Activated CD4-positive, alpha-beta T cell treated with anti-CD3 and anti-CD28 coated beads, Interleukin-2, amount 50 U/mL, for 24 hours (primary cell): ENCODE measurements around the gene STARD3.

Experiments used
- DNase-seq, 2 donors: peaks; one replicate each; pipeline ENCODE4 v3.0.0-alpha.2; 2020; ENCODE audit warnings: low read depth in 1 of 2, low spot score in 1 of 2

Gene STARD3

DNA sequence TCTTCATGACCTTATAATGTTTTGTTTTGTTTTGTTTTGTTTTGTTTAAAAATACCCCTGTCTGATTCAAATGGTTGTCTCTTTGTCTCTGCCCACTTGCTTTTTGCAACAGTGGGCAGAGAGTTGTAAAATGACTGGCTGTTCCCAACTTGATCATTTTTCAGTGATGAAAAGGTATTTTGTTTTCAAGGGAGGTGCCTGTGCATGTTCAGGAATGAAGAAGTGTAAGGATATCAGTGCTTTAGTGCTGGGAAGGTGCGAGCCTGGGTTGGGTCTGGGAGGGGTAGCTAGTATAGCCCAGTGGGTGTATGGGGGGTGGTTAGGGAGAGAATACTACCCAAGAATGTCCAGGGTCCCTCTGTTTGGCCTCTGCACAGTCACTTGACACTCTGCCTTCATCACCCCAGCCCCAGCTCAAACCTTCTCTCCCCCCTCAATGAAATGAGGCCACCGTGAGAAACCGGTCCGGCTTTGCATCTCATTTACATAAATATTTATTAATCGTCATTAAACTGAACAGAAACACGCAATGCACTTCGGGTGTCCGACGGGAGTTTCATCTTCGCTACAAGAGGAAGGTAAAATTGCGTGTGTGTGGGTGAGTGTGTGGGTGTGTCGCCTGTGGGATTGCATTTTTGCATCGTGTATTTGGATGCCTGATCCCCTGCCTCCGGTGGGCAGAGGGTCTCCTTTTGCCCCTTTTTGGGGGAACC is 33.5 kb upstream of the STARD3 start:
- DNase-seq = no peak

DNA sequence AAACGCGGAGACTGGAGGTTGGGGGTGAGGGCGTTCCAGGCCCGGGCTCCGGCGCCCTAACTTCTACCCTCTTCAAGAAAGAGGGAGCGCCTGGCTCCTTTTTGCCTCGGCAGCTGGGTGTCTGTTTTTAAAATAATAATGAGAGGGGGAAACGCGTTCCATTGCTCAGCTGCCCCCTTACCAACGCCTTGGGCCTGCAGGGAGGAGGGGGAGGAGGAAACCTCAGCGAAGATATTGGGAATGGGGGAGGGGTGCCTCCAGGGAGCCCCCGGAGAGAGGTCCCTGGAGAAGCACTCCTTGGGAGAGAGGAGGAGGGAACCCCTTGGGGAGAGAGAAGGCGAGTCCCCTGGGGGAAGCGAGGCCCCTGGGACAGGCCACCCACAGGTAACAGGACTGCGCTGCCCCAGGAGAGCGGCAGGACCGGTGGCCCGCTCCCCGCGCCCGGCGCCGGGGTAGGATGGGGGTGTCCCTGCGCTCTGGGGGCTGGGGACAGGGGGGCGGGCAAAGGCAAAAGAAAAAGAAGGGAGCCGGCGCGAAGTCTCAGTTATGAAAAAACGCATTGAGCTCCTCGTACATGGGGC is 31.9 kb upstream of the STARD3 start:
- DNase-seq = no peak

DNA sequence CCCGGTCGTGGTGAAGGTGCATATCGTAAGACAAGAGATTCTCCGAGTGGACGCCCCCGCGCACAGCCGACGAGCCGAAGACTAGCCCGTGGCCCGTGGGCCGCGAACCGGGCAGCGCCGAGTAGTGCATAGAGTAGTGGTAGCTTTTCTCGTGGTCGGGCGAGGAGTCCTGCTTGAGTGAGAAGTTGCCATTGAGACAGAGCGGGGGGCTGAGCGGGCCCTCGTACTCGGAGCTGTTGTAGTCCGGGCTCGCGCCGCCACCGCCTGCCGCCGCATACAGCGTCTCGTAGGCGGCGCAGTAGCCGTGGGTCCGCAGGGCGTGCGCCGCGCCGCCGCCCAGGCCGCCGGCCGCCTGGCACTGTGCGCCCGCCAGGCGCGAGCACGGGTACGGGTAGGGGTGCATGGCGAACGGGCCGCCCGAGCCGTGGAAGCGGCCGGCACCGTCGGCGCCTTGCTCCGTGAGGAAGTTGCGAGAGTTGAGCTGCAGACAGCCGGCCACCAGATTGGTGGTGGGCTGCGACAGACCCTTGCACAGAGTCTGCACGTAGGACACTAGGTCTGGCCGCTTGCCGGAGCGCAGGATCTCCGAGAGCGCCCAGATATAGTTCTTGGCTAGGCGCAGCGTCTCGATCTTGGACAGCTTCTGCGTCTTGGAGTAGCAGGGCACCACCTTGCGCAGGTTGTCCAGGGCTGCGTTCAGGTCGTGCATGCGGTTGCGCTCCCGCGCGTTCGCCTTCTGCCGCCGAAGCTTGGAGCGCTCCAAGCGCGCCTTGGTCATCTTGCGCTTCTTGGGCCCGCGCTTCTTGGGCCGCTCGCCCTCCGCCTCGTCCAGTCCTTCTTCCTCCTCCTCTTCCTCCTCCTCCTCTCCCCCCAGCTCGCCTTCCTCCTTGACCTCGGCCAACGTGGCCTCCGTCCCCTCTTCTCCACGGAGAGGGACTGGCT is 31.2 kb upstream of the STARD3 start:
- DNase-seq = no peak

DNA sequence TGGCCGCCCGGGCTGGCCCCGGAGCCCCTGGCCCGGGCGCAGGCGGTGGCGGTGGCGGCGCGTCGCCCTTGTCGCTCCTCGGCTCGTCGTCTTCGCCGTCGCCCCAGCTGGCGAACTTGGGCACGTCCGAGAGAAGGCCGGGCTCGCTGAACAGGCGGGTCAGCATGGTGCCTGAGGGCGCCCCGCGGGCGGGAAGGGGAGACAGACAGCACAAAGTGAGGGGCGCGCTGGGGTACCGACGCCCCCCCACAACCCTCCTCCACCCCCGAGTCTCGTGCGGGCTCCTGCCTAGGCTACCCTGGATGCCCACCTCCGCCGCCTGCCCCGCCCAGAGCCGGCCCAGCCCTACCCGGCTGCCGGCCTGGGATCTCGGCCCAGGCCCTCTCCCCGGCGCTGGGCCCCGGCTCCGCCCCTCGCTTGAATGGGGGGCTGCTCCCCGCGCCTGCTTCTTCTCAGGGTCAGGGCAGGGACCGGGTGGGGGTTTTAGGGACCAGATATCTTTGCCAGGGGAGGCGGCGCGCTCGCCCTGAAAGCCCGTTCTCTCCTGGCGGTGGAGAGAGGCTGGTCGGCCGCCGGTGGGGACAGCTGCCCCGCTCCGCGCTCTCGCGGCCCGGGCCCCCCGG is 30.4 kb upstream of the STARD3 start:
- DNase-seq = no peak

DNA sequence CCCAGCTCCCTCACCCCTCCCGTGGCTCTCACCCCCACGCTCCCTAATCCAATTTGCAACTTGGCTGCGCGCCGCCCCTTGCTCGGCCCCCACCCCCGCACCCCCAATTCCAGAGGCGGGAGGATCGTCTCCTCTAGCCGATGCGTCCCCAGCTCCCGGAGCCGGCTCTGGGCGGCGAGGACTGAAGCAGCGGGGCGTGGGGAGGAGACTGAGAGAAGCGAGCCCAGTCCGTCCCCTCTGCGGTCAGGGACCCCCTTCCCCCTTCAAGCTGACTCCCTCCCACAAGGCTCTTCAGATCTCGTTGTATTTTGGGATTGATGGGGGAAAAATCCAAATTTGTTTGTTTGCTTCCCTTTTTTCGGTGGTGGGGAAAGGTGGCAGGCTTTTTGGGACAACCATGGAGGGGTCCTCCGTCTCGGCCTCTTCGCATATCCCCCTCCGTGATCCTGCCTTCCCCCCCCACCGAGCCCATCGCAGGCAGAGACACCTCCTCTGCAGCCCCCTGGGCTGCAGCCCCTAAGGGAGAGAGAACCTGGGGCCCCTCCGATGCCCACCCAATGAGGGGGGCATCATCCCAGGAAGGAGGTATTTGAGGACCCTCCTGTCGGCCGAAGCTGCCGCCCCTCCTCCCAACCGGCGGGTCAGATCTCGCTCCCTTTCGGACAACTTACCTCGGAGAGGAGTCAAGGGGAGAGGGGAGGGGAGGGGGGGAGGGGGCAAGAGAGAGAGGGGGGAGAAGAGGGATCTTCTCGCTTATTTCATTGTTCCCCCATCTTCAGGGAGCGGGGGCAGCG is 29.7 kb upstream of the STARD3 start:
- DNase-seq = no peak

DNA sequence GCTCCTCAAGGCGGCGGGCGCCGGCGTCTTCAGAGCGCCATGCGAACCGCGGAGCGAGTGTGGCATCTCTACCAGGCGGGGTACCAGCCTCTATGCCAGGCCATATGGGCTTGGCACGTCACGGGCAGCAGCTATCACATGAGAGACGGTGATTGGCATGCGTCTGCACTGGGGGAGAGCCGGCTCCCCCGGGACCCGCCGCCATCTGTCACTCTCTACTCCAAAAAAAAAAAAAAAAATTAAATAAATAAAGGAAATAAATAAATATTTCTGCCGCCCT is 29.2 kb upstream of the STARD3 start, which contains the start of gene NEUROD2:
NEUROD2 (minus strand) TSS at position 70 of the 280 bp plus-strand sequence. CDS start 1,321 bp downstream, outside the sequence.
- no peak for DNase-seq

DNA sequence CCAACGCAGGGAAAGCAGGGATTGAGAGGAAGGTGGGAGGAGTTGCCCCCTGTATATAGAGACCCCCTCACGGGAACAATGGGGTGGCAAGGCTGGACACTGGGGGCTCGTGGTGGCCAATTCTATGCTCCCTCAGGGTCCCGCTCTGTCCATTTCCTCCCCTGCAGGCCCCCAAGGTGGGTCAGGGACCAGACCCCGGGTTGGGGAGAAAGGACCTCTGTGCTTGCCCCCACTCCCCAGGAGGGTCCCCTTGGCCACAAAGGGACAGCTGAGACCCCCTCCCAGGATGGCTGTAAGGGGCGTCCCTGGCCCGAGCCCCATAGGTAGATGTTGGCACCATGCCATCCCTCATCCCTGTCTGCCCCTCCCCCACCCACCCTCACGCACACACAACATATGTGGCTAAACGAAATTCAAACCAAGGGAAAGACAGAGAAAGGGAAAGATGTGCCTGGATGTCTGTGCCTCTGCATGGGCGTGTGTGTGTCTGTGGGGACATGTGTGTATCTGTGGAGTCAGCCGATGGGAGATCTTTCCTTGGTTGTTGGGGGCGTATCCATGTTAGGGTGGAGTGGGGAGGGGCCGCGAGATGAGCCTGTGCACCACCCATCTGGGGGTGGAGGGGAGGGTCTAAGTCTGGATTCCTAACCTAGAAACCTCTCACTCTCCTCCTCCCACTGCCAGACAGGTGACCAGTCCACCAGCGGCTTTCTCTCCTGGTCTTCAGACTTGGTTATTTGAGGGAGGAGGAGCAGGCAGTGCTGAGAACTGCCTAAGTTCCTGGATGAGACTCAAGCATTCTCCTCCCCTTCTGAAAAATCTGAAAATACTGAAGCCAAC is 28.6 kb upstream of the STARD3 start:
- DNase-seq = no peak

DNA sequence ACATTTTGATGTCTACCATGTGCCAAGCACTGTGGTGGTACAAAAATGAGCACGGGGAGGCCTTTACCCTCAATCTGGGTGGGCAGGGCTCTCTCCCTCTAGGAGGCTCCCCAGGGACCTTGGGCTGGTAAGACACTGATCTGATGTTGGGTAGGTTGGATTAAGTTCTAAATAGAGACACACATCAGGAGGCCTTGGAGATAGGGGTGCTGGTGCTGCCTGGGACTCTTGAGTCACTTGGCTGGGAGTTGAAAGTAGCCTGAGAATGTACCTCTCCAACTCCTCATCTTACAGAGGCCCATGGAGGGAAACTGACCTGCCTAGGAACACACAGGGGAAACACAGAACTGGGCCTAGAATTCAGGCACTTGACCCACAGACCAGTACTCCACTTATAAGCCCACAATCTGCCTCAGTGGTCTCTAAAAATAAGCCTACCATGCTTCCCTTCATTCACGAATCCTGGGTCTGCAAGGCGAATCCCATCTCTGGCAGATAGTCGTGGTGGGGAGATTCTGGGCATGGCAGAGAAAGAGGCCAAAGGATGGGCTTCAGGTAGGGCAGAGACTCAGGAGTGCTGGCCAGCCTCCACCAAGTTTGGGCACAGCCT is 27.4 kb upstream of the STARD3 start:
- no peak for DNase-seq

DNA sequence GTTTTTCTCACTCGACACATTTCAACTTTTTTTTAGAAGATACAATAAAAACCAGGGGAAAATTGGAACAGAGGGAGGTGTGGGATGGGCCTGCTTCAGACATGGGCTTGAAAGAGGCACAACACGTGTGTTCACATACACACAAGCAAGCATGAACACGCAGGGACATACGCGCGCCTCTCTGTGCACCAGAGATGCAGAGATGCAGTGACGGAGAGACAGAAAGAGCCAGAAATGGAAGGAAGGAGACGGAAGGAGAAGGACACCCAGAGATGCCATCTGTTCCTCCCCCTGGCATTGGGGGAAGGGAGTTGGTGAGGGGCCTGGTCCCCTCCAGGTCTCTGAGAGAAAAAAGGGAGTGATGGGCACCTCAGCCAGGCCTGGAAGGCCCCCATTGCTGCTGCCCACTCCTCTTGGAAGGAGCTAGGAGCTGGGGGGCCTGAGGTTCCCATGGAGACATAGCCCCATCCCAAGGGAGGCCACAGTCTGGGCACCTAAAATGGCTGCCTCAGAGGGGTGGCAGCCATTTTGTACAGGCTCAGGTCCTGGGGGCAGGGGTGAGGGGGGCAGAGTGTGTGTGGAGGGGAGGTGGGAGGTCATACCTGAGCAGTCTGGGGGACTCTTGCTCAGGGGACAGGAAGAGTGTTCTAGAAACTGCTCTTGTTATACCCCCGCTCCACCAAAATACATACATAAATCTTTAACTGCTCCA is 25.4 kb upstream of the STARD3 start:
- no peak for DNase-seq

DNA sequence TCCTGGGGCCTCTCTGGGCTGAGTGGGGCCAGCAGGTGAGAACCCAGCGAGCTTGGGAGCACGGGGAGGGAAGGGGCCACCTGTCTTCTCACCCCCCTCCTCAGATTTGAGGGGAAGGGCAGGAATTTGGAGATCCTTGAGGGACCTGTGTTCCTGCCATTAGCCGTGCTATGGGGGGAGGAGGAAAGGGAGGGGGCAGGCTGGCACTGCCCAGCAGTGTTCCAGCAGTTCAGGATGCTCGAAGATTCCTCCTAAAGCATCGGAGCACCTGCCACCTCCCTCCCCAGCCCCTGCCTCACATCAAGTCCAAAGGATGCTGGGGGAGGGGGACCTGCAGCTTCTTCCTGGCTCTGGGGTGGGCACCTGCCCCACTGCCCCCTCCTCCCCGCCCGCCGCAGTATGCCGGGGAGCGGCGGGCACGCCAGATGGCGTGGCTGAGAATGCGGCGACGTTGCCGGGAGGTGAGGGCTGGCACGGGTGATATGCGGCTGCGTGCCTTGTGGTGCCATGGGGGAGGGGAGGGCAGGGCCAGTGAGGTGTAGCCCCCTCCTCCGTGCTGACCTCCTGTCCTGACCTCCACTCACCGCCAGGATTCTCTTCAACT is 24.6 kb upstream of the STARD3 start:
- DNase-seq = no peak

DNA sequence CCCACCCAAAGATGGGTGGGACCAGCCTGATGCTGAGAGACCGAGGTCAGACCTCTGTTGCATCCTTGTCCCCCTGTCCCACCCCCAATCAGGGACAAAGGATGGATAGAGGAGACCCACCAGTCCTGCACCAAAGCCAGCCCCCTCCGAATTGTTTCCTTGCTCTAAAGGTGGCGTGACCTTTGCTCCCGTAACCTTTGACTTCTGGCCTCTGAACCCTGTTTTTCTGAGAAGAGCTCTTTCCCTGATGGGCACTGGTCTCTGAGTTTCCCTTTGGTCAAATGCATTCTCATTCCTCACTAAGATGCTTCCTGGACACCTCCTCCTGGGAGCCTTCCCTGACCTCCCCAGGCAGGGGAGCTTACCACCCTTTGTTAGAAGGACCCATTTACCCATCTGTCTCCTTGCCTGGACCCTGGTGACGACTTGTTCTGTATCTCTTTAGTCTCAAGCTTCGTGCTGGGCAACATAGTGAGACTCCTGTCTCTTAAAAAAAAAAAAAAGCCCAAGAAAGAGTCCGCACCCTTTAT is 23.9 kb upstream of the STARD3 start:
- no peak for DNase-seq

DNA sequence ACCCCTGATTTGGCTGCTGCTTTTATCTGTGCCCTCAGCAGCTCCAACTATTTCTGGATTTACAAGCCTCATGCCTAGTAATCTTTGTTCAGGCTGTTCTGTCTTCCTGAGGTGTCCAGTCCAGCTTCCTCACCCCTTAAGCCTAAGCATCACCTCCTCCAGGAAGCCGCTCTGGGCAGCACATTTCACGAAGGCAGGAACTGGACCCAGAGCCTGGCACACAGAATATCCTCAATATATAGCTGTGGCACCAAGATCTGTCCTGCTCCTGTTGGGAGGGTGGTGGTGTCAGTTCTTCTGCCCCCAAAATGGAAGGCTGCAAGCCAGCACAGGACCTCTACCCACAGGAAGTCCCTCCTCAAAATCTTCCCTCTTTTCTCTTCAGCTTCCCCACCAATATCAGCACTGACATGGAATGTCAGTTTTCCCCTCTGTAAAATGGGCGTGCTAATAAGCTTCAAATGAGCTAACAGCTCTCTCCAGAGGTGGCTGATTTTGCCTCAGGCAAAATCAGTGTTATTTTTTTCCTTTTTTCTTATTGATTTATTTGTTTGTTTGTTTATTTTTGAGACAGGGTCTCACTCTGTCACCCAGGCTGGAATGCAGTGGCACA is 22.3 kb upstream of the STARD3 start:
- no peak for DNase-seq

DNA sequence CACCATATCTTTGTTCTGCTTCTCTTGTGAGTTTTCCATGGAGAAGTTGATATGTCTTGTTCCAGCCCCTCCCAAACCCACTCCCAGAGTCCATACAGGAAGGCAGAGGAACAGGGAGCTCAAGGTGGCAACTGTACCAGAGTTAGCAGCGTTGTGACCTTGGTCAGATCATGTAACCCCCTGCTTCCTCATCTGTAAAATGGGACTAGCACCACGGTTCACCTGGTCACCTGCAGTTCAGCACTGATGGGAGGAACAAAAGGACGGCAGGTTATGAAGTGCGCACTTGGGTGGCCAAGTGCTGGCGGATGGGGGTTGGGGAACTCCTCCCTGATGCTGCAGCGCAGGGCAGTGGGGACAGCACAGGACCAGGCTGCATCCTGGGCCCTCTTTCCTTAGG is 21.5 kb upstream of the STARD3 start:
- DNase-seq = no peak

DNA sequence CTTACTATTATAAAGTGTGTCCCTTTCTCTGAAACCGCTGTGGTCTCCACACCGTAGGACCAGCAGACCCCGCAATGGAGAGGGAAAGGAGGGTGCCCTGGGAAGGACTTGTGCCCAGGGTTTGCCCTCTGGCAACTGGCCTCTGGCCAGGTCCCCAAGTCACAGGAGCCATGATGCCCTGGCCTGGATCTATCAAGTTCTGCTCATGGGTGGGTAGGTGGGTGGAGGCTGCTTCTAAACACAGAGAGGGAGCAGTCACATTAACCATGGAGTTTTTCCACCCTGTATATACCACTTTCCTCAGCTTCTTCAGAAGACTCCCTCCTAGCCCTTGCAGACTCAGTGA is 19.9 kb upstream of the STARD3 start:
- DNase-seq = no peak

DNA sequence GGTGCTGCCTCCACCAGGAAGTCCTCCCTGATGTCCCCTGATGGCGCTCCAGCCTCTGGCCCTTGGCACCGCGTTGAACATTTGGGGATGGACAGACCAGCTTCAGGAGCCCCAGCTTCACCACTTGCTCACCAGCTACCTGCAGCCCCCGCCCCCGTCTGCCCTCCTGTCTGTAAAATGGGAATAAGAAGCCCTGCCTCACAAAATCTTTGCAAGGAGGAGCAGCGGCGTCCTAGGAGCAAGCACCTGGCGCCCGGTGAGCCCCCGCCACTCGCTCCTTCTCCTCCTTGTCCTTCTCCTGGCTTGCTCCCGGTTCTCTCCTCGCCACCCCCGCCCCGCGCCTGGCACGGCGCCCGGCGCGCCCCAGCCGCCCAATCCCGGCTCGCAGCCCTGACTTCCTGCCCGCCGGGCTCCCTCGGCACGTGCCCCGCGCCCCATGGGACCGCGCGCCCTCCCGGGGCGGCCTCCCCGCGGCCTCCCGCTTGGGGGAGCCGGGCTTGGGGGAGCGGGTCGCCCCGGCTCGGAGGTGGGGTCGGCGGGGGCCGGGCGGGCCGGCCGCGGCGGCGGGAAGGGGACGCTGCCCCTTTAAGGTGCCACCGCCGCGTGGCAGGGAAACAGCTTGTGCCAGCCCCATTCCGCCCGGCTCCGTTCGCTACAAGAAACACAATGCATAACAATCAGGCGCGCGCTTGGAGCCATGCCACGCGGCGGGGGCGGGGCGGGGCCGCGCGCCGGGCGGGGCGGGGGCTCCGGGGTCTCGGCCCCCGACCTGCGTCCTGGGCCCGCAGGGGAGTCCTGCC is 19.3 kb upstream of the STARD3 start:
- peak; percentile 24 to 46 for DNase-seq

DNA sequence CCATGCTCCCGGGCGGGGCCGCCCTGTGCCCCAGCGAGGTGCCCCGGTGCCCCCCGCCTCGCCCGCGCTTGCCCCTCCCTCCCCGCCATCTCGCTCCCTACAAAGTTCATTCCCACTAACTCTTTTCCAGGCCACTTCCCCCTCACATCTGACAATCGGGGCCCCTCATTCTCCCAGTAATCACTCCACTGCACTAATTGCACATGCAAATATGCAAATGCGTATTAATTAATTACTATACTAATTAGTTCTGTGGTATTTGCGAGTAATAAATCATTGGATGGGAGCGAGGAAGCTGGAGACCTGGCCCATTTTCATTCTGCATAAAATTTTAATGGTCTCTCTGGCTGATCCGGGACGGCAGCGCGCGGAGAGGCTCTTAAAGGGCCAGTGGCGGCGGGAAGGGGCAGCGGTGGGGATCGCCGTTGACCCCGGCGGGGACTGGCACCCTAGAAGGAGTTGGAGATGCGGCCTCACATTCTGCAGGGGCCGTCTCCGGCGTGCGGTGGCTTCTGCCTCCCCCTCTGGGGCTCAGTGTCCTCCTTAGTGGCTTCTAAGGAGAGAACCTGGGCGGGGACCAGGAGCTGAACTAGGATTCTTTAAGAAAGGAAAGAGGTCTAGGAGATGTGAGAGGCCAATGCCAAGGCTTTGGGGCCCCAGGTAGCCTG is 18.6 kb upstream of the STARD3 start:
- no peak for DNase-seq
